ENCODE measurements around the gene FBXO17. TPM values are rescaled to one million over a fixed set of nuclear protein-coding genes. Genes with fewer than 3 reads are reported as not detected.

Gene FBXO17
- total RNA-seq, 4 donors from 2014 or later = 3.9 to 18.3 (median 8.8) TPM

DNA sequence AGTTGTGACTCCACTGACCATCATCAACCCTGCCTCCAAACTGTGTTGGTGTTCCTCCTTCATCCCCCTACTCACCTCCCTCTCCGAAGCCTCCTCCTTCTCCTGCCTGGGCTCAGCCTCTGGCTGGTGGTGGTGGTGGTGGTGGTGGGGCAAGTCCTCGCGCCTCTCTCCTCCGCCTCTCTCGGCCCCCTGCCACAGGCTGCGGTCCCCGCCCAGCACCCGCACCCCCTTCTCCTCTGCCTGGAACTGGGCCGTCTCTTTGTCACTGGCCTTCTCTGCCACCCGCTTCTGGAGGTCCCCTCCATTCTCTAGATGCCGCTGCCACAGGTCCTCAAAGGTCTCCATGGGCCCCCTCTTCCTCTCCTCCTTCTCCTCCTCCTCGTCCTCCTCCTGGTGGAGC lies 65.1 kb downstream of the FBXO17 start:
- no peaks in the 10 kb centered on the region for H3K9me3 ChIP-seq
- DNase-seq = no peak
- H3K27me3 ChIP-seq = peaks cover 0 to 23% (median 1%) of the 10 kb centered on the region in 4 donors
- H3K27ac ChIP-seq = no peak overlapping the region
- H3K4me3 ChIP-seq = no peak overlapping the region
- intact Hi-C loops (cut with DNase I) = no loop called here
- peaks cover 9 to 49% (median 15%) of the 10 kb centered on the region in 3 donors for H3K36me3 ChIP-seq
- H3K4me1 ChIP-seq = peaks cover 0 to 5% (median 0%) of the 10 kb centered on the region in 3 donors
- 91 to 95% methylated on average over 12 of the region's 12 CpGs for WGBS, 2 donors
- TF ChIP-seq, protein P1, sequence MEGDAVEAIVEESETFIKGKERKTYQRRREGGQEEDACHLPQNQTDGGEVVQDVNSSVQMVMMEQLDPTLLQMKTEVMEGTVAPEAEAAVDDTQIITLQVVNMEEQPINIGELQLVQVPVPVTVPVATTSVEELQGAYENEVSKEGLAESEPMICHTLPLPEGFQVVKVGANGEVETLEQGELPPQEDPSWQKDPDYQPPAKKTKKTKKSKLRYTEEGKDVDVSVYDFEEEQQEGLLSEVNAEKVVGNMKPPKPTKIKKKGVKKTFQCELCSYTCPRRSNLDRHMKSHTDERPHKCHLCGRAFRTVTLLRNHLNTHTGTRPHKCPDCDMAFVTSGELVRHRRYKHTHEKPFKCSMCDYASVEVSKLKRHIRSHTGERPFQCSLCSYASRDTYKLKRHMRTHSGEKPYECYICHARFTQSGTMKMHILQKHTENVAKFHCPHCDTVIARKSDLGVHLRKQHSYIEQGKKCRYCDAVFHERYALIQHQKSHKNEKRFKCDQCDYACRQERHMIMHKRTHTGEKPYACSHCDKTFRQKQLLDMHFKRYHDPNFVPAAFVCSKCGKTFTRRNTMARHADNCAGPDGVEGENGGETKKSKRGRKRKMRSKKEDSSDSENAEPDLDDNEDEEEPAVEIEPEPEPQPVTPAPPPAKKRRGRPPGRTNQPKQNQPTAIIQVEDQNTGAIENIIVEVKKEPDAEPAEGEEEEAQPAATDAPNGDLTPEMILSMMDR (IDR thresholded peaks at IDR 0.05) = no peak
- no peak for TF ChIP-seq POLR2A (IDR thresholded peaks at IDR 0.05)

DNA sequence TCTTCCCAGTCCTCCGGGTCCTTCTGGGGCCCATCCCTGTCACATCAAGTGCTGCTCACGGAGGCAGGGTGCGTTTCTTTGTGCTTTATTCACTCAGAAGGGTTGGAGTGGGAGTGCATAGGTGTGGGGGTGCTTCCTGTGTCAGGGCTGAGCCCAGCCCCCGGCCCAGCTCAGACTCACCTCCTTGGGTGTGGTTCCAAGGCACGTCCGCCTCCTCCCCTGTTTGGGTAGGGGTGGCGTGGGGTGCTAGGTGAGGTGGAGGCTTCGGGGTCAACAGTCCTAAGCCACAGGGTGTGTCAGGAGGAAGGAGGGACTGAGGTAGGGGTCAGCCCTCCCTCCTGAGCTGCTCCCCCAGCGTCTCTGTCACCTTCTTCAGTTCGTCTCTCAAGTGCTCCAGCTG lies 66.6 kb downstream of the FBXO17 start:
- TF ChIP-seq POLR2A (IDR thresholded peaks at IDR 0.05) = no peak
- TF ChIP-seq, protein P1 (IDR thresholded peaks at IDR 0.05) = no peak
- WGBS, 2 donors = 66 to 78% methylated on average over 3 to 5 of the region's 10 CpGs
- H3K9me3 ChIP-seq = no peaks in the 10 kb centered on the region
- H3K4me3 ChIP-seq = no peak overlapping the region
- no peak overlapping the region for H3K27ac ChIP-seq
- H3K27me3 ChIP-seq = peaks cover 0 to 23% (median 1%) of the 10 kb centered on the region in 4 donors
- DNase-seq = no peak
- intact Hi-C loops (cut with DNase I) = no loop called here
- H3K36me3 ChIP-seq = peaks cover 15 to 55% (median 20%) of the 10 kb centered on the region in 3 donors
- peaks cover 0 to 5% (median 0%) of the 10 kb centered on the region in 3 donors for H3K4me1 ChIP-seq

DNA sequence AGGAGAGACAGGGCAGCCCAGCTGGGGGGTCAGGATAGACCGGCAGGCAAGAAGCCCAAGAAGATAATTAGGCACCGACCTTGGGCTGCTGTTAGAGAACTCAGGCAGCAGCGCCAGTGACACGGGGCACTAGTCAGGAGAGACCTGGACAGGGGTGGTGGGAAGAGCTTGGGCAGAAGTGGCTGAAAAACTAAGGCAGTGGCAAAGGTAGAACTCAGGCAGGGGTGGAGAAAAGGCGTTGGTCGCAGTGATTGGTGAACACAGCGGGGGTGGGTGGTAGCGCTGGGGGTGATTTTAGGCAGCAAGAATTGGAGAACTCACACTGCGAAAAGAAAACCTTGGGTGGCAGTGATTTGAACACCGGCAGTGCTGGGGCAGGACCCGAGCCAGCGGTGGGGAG lies 67.9 kb downstream of the FBXO17 start:
- WGBS, 2 donors = 93 to 94% methylated on average over 12 of the region's 12 CpGs
- H3K4me3 ChIP-seq = no peak overlapping the region
- TF ChIP-seq POLR2A (IDR thresholded peaks at IDR 0.05) = no peak
- TF ChIP-seq, protein P1 (IDR thresholded peaks at IDR 0.05) = no peak
- intact Hi-C loops (cut with DNase I) = no loop called here
- peaks cover 15 to 60% (median 20%) of the 10 kb centered on the region in 3 donors for H3K36me3 ChIP-seq
- H3K27me3 ChIP-seq = peaks cover 0 to 20% (median 1%) of the 10 kb centered on the region in 4 donors
- H3K27ac ChIP-seq = no peak overlapping the region
- H3K4me1 ChIP-seq = peaks cover 0 to 12% (median 0%) of the 10 kb centered on the region in 3 donors
- H3K9me3 ChIP-seq = no peaks in the 10 kb centered on the region
- DNase-seq = no peak

DNA sequence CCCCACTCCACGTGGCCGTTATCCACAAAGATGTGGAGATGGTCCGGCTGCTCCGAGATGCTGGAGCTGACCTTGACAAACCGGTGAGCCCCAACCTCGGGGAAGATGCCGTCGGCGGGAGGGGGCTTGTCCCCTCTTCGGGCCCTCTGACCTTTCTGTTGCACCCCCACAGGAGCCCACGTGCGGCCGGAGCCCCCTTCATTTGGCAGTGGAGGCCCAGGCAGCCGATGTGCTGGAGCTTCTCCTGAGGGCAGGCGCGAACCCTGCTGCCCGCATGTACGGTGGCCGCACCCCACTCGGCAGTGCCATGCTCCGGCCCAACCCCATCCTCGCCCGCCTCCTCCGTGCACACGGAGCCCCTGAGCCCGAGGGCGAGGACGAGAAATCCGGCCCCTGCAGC lies 68.3 kb downstream of the FBXO17 start:
- H3K27me3 ChIP-seq = peaks cover 0 to 16% (median 1%) of the 10 kb centered on the region in 4 donors
- TF ChIP-seq, protein P1 (IDR thresholded peaks at IDR 0.05) = no peak
- TF ChIP-seq POLR2A (IDR thresholded peaks at IDR 0.05) = no peak
- no peak overlapping the region for H3K27ac ChIP-seq
- no peaks in the 10 kb centered on the region for H3K9me3 ChIP-seq
- whole genome bisulfite sequencing, 2 donors = 90 to 100% methylated on average over 1 to 2 of the region's 29 CpGs
- H3K4me3 ChIP-seq = no peak overlapping the region
- intact Hi-C loops (cut with DNase I) = no loop called here
- no peak for DNase-seq
- H3K36me3 ChIP-seq = peaks cover 15 to 60% (median 20%) of the 10 kb centered on the region in 3 donors
- peaks cover 0 to 12% (median 0%) of the 10 kb centered on the region in 3 donors for H3K4me1 ChIP-seq

DNA sequence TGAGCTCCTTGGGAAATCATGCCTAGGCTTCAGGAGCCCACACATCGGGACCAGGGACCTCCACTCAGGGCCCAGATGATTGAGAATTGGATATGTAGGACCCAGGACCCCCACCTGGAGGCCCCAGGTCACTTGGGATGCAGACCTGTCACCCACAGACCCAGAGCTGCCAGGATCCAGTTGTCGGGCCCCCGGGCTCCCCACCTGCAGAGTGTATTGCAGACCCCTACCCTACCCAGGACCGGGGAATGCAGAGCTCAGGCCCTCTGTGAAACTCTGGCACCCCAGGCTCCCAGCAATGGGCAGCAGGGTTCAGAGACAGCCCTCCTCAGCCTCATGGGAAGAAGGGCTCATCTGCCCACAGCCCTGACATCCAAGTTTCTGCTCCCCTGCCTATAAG lies 69.9 kb downstream of the FBXO17 start:
- H3K27ac ChIP-seq = no peak overlapping the region
- intact Hi-C loops (cut with DNase I) = no loop called here
- TF ChIP-seq, protein P1 (IDR thresholded peaks at IDR 0.05) = no peak
- WGBS, 2 donors = 100% methylated on average over 2 of the region's 4 CpGs; no CpG with 5 or more reads in 1 of the 2 donors
- no peaks in the 10 kb centered on the region for H3K9me3 ChIP-seq
- no peak overlapping the region for H3K4me3 ChIP-seq
- H3K27me3 ChIP-seq = no peaks in the 10 kb centered on the region
- peaks cover 4 to 17% (median 5%) of the 10 kb centered on the region in 3 donors for H3K4me1 ChIP-seq
- peaks cover 15 to 60% (median 20%) of the 10 kb centered on the region in 3 donors for H3K36me3 ChIP-seq
- no peak for DNase-seq

All from esophagus squamous epithelium (tissue), 5 donors.